ENCODE measurements around the gene THADA.

Gene THADA

GRCh38 chr2:43507137-43507536 is 88.7 kb downstream of the THADA start:
- no peak for DNase-seq

GRCh38 chr2:43495727-43496126 is 100.1 kb downstream of the THADA start:
- no peak for DNase-seq

GRCh38 chr2:43493954-43494353 is 101.9 kb downstream of the THADA start:
- DNase-seq = no peak

GRCh38 chr2:43491065-43491639 is 104.7 kb downstream of the THADA start:
- DNase-seq = no peak

GRCh38 chr2:43490252-43490786 is 105.5 kb downstream of the THADA start:
- no peak for DNase-seq

GRCh38 chr2:43488737-43489136 is 107.1 kb downstream of the THADA start:
- DNase-seq = no peak

GRCh38 chr2:43486603-43487002 is 109.2 kb downstream of the THADA start:
- DNase-seq = no peak

GRCh38 chr2:43484323-43484930 is 111.4 kb downstream of the THADA start:
- peak; percentile 39 for DNase-seq

- DNase-seq = no peak
These were observed 112.9 kb downstream of the THADA start for GRCh38 chr2:43482961-43483360.

GRCh38 chr2:43481927-43482542 is 113.8 kb downstream of the THADA start:
- DNase-seq = no peak

GRCh38 chr2:43480874-43481273 is 115.0 kb downstream of the THADA start:
- no peak for DNase-seq

- DNase-seq = no peak
These were observed 117.3 kb downstream of the THADA start for GRCh38 chr2:43478412-43479086.

GRCh38 chr2:43475922-43476321 is 119.9 kb downstream of the THADA start:
- DNase-seq = no peak

- no peak for DNase-seq
These were observed 120.5 kb downstream of the THADA start for GRCh38 chr2:43475137-43475846.

- no peak for DNase-seq
These were observed 121.6 kb downstream of the THADA start for GRCh38 chr2:43474273-43474672.

GRCh38 chr2:43473767-43474166 is 122.1 kb downstream of the THADA start:
- no peak for DNase-seq

- DNase-seq = no peak
These were observed 123.2 kb downstream of the THADA start for GRCh38 chr2:43472527-43473194.

- DNase-seq = no peak
These were observed 126.1 kb downstream of the THADA start for GRCh38 chr2:43469713-43470112.

- no peak for DNase-seq
These were observed 126.7 kb downstream of the THADA start for GRCh38 chr2:43469094-43469493.

GRCh38 chr2:43467891-43468290 is 127.9 kb downstream of the THADA start:
- no peak for DNase-seq

- DNase-seq = no peak
These were observed 130.6 kb downstream of the THADA start for GRCh38 chr2:43465234-43465633.

- DNase-seq = no peak
These were observed 131.2 kb downstream of the THADA start for GRCh38 chr2:43464590-43464989.

Measured in NCI-H1436 treated with DMSO at 0.1 percent for 48 hours (cell line).